Large intestine (tissue), 3 donors: ENCODE data around the gene PLEKHG1. TPM values are rescaled to one million over a fixed set of nuclear protein-coding genes. Genes with fewer than 3 reads are reported as not detected.

ENCODE experiments used
- DNase-seq, 2 donors: peaks; one replicate each; pipeline versions ENCODE4 v3.0.0 to v3.0.0-alpha.2; 2013
- H3K27ac ChIP-seq: one replicate; pipeline ENCODE4 v1.5.1; 2013; ENCODE audit warnings: low read length
- H3K27me3 ChIP-seq: 2 replicates; pipeline ENCODE4 v1.6.1; 2013; ENCODE audit warnings: low read length; ENCODE audit not compliant: control insufficient read depth, insufficient read depth
- H3K36me3 ChIP-seq: 2 replicates; pipeline ENCODE4 v1.6.1; 2013; ENCODE audit warnings: low read length; ENCODE audit not compliant: control insufficient read depth, insufficient read depth
- H3K4me1 ChIP-seq: one replicate; pipeline ENCODE4 v1.6.1; 2013; ENCODE audit warnings: low read length; ENCODE audit not compliant: control insufficient read depth, insufficient read depth
- H3K4me3 ChIP-seq: one replicate; pipeline ENCODE4 v1.5.1; 2013; ENCODE audit warnings: low read length
- H3K9me3 ChIP-seq: one replicate; pipeline ENCODE4 v1.6.1; 2013; ENCODE audit warnings: mild to moderate bottlenecking, low read depth, low read length, moderate library complexity; ENCODE audit not compliant: control insufficient read depth
- WGBS: methylation state at CpG from one replicate; pipeline ENCODE4 v1.1.5; 2013; ENCODE audit warnings: low lambda C conversion rate; ENCODE audit not compliant: insufficient coverage; 5-methylcytosine and 5-hydroxymethylcytosine counted together
- polyA plus RNA-seq: library from polyadenylated mRNA; unstranded; fragments of 120-200 nt; gene quantifications from one replicate; pipeline ENCODE4 v1.2.1, GENCODE V29; 2013

PLEKHG1 gene
- polyA plus RNA-seq, 1 donor, result 7.2 TPM

GRCh38 chr6:150588888-150589499 is 10.7 kb upstream of the PLEKHG1 start:
- WGBS, result 100% methylated on average over 1 of the region's 9 CpGs
- Histone ChIP-seq H3K27me3 (peaks cover 2% of the 10 kb centered on the region), H3K4me1 (no peaks in the 10 kb centered on the region), H3K36me3 (no peaks in the 10 kb centered on the region), H3K27ac (no peak overlapping the region), H3K9me3 (no peaks in the 10 kb centered on the region), H3K4me3 (no peak overlapping the region)
- DNase-seq, result no peak

GRCh38 chr6:150589852-150590251 is 9.8 kb upstream of the PLEKHG1 start:
- H3K27me3 ChIP-seq, result peaks cover 2% of the 10 kb centered on the region
- no peaks in the 10 kb centered on the region for H3K4me1 ChIP-seq
- H3K27ac ChIP-seq, result no peak overlapping the region
- H3K9me3 ChIP-seq, result no peaks in the 10 kb centered on the region
- H3K4me3 ChIP-seq, result no peak overlapping the region
- no peaks in the 10 kb centered on the region for H3K36me3 ChIP-seq
- peak in 1 of 2 donors; percentile 33 for DNase-seq

GRCh38 chr6:150590446-150590845 is 9.2 kb upstream of the PLEKHG1 start:
- no peaks in the 10 kb centered on the region for H3K4me1 ChIP-seq
- WGBS, result 76% methylated on average over 3 of the region's 3 CpGs
- no peaks in the 10 kb centered on the region for H3K9me3 ChIP-seq
- peaks cover 2% of the 10 kb centered on the region for H3K27me3 ChIP-seq
- DNase-seq, result peak in 1 of 2 donors; percentile 39
- no peak overlapping the region for H3K4me3 ChIP-seq
- H3K27ac ChIP-seq, result no peak overlapping the region
- H3K36me3 ChIP-seq, result no peaks in the 10 kb centered on the region

- peak overlapping the region; percentile 25 for H3K27ac ChIP-seq
- DNase-seq, result peak; percentile 58 to 88
Observed at GRCh38 chr6:150592377-150592995, 7.2 kb upstream of the PLEKHG1 start.

GRCh38 chr6:150593119-150593518 is 6.6 kb upstream of the PLEKHG1 start:
- DNase-seq, result peak in 1 of 2 donors; percentile 47
- H3K4me3 ChIP-seq, result no peak overlapping the region
- no peak overlapping the region for H3K27ac ChIP-seq
- H3K36me3 ChIP-seq, result no peaks in the 10 kb centered on the region
- 60% methylated on average over 1 of the region's 4 CpGs for whole genome bisulfite sequencing
- H3K4me1 ChIP-seq, result peaks cover 4% of the 10 kb centered on the region
- H3K9me3 ChIP-seq, result no peaks in the 10 kb centered on the region
- H3K27me3 ChIP-seq, result peaks cover 13% of the 10 kb centered on the region

More at GRCh38 chr6:150592377-150592995, 7.2 kb upstream of the PLEKHG1 start:
- H3K9me3 ChIP-seq, result no peaks in the 10 kb centered on the region
- peaks cover 7% of the 10 kb centered on the region for H3K27me3 ChIP-seq
- WGBS, result 37% methylated on average over 2 of the region's 5 CpGs
- no peak overlapping the region for H3K4me3 ChIP-seq
- peaks cover 4% of the 10 kb centered on the region for H3K4me1 ChIP-seq
- no peaks in the 10 kb centered on the region for H3K36me3 ChIP-seq

- DNase-seq, result peak; percentile 42 to 68
- peaks cover 11% of the 10 kb centered on the region for H3K4me1 ChIP-seq
- WGBS, result 14% methylated on average over 1 of the region's 7 CpGs
- H3K27me3 ChIP-seq, result peaks cover 26% of the 10 kb centered on the region
- no peak overlapping the region for H3K27ac ChIP-seq
- H3K4me3 ChIP-seq, result no peak overlapping the region
- no peaks in the 10 kb centered on the region for H3K36me3 ChIP-seq
- no peaks in the 10 kb centered on the region for H3K9me3 ChIP-seq
Observed at GRCh38 chr6:150596439-150596838, 3.2 kb upstream of the PLEKHG1 start.

GRCh38 chr6:150598401-150598800 is 1.3 kb upstream of the PLEKHG1 start:
- Histone ChIP-seq H3K4me1 (peaks cover 11% of the 10 kb centered on the region), H3K27me3 (peaks cover 32% of the 10 kb centered on the region), H3K27ac (no peak overlapping the region), H3K9me3 (no peaks in the 10 kb centered on the region), H3K36me3 (no peaks in the 10 kb centered on the region), H3K4me3 (no peak overlapping the region)
- 60% methylated on average over 1 of the region's 4 CpGs for WGBS
- DNase-seq, result no peak

GRCh38 chr6:150598858-150599198 is 857 bp upstream of the PLEKHG1 start:
- H3K36me3 ChIP-seq, result no peaks in the 10 kb centered on the region
- no peak for DNase-seq
- no peak overlapping the region for H3K4me3 ChIP-seq
- H3K4me1 ChIP-seq, result peaks cover 11% of the 10 kb centered on the region
- WGBS, result no CpG with 5 or more reads among the region's 3 CpGs
- H3K27ac ChIP-seq, result no peak overlapping the region
- no peaks in the 10 kb centered on the region for H3K9me3 ChIP-seq
- H3K27me3 ChIP-seq, result peaks cover 32% of the 10 kb centered on the region

- peak overlapping the region; percentile 58 for H3K4me3 ChIP-seq
- H3K27me3 ChIP-seq, result peaks cover 32% of the 10 kb centered on the region
- no peaks in the 10 kb centered on the region for H3K36me3 ChIP-seq
- no peak for DNase-seq
- no peaks in the 10 kb centered on the region for H3K9me3 ChIP-seq
- peaks cover 11% of the 10 kb centered on the region for H3K4me1 ChIP-seq
- H3K27ac ChIP-seq, result no peak overlapping the region
- WGBS, result no CpG with 5 or more reads among the region's 38 CpGs
Observed at GRCh38 chr6:150600010-150600300, 270 bp downstream of the PLEKHG1 start.

- Histone ChIP-seq H3K27ac (peak overlapping the region; percentile 61), H3K9me3 (no peaks in the 10 kb centered on the region), H3K27me3 (peaks cover 32% of the 10 kb centered on the region), H3K4me3 (peak overlapping the region; percentile 58), H3K4me1 (peaks cover 11% of the 10 kb centered on the region), H3K36me3 (no peaks in the 10 kb centered on the region)
- WGBS, result no CpG with 5 or more reads among the region's 69 CpGs
- DNase-seq, result peak; percentile 39 to 73
Observed at GRCh38 chr6:150600301-150601017, 774 bp downstream of the PLEKHG1 start.
